Caco-2 (cell line): Measurements from ENCODE around the gene CALD1. TPM values are rescaled to one million over a fixed set of nuclear protein-coding genes. Genes with fewer than 3 reads are reported as not detected.

ENCODE experiments used
- BruUV-seq: library from RNA; stranded (reverse); fragments of 400-500 nt; replicated peaks from 2 replicates; lab custom pipeline; 2021; lab: Mats Ljungman, UMichigan
- CTCF ChIA-PET: fragments of 300-600 bp; sonication (Branson Sonifier 250); formaldehyde crosslinking; loops from one replicate; lab custom pipeline; 2022; ENCODE audit warnings: antibody characterized with exemption; lab: Charles Lee
- POLR2A ChIA-PET: fragments of 300-600 bp; sonication (Branson Sonifier 250); formaldehyde crosslinking; loops from one replicate; lab custom pipeline; 2022; ENCODE audit warnings: antibody characterized with exemption; lab: Charles Lee
- DNase-seq, 2 experiments: peaks; one replicate each; pipeline versions ENCODE4 v3.0.0 to v3.0.0-alpha.2; 2020 to 2022
- H3K27me3 ChIP-seq: replicated peaks from 2 replicates; pipeline ENCODE4 v1.6.0; 2011; ENCODE audit warnings: low read length; ENCODE audit not compliant: control insufficient read depth, insufficient read depth
- H3K36me3 ChIP-seq: 2 replicates; pipeline ENCODE4 v1.5.1; 2011; ENCODE audit warnings: low read length; ENCODE audit not compliant: control insufficient read depth, insufficient read depth
- H3K4me1 ChIP-seq: fragments of 250-450 bp; sonication (Bioruptor Pico); 2 replicates; pipeline ENCODE4 v1.5.1; 2020; ENCODE audit warnings: mild to moderate bottlenecking
- H3K4me3 ChIP-seq: 2 replicates; pipeline ENCODE4 v1.5.1; 2011; ENCODE audit warnings: low read depth, mild to moderate bottlenecking, control low read depth, low read length
- H3K9me3 ChIP-seq: fragments of 250-450 bp; sonication (Bioruptor Pico); 2 replicates; pipeline ENCODE4 v1.5.1; 2020; ENCODE audit warnings: mild to moderate bottlenecking, moderate library complexity
- H3K27ac Mint-ChIP-seq: one replicate; pipeline ENCODE4 v1.8.0; 2022; ENCODE audit warnings: mixed read lengths; ENCODE audit not compliant: unreplicated experiment
- H3K27me3 Mint-ChIP-seq: one replicate; pipeline ENCODE4 v1.8.0; 2022; ENCODE audit warnings: mixed read lengths; ENCODE audit not compliant: insufficient read depth, unreplicated experiment
- H3K36me3 Mint-ChIP-seq: one replicate; pipeline ENCODE4 v1.8.0; 2022; ENCODE audit warnings: mild to moderate bottlenecking, mixed read lengths; ENCODE audit not compliant: insufficient read depth, unreplicated experiment
- H3K4me1 Mint-ChIP-seq: one replicate; pipeline ENCODE4 v1.8.0; 2022; ENCODE audit warnings: low read depth, mixed read lengths; ENCODE audit not compliant: unreplicated experiment
- H3K4me3 Mint-ChIP-seq: one replicate; pipeline ENCODE4 v1.8.0; 2022; ENCODE audit warnings: mild to moderate bottlenecking, moderate library complexity, mixed read lengths; ENCODE audit not compliant: unreplicated experiment
- H3K9me3 Mint-ChIP-seq: one replicate; pipeline ENCODE4 v1.8.0; 2022; ENCODE audit warnings: mixed read lengths; ENCODE audit not compliant: unreplicated experiment
- intact Hi-C: fragments of 100-400 bp; cut with micrococcal nuclease; formaldehyde crosslinking; loops from one replicate; pipeline ENCODE4 v1.10.0; 2022; ENCODE audit not compliant: unreplicated experiment
- total RNA-seq: library from RNA; stranded (reverse); gene quantifications from 2 replicates; pipeline ENCODE4 v1.2.3, GENCODE V29; 2022
- TF ChIP-seq, protein P1 (sequence below), 2 experiments: fragments of 200-600 bp in 1 of 2; IDR thresholded peaks; 1 replicate in 1 of 2; 2 replicates in 1 of 2; pipeline versions ENCODE4 v1.5.1 to v1.8.0; 2011 to 2022; ENCODE audit warnings: antibody characterized with exemption in 1 of 2, control low read depth in 1 of 2, inconsistent platforms in 1 of 2, low read depth in 1 of 2, low read length in 1 of 2, mild to moderate bottlenecking in 1 of 2, moderate library complexity in 1 of 2; ENCODE audit not compliant: insufficient read depth in 1 of 2, severe bottlenecking in 1 of 2, unreplicated experiment in 1 of 2

The CALD1 gene
- total RNA-seq, 1 experiment from 2014 or later, result 155 TPM

GRCh38 chr7:134834689-134835462 is 55.4 kb downstream of the CALD1 start:
- peaks cover 27% of the 10 kb centered on the region for H3K36me3 Mint-ChIP-seq
- H3K9me3 Mint-ChIP-seq, result no peaks in the 10 kb centered on the region
- no peaks in the 10 kb centered on the region for H3K27me3 ChIP-seq
- BruUV-seq, result no TSS peak
- ChIA-PET CTCF (no interaction called here), POLR2A (no interaction called here)
- H3K36me3 ChIP-seq, result no peaks in the 10 kb centered on the region
- H3K27me3 Mint-ChIP-seq, result no peaks in the 10 kb centered on the region
- intact Hi-C loops, result loop anchor here (2.0 kb wide), 1 partner anchor 52 kb away; no protein-coding TSS in a partner anchor
- no peak overlapping the region for H3K4me3 ChIP-seq
- peak overlapping the region; percentile 13 for H3K4me3 Mint-ChIP-seq
- no peaks in the 10 kb centered on the region for H3K9me3 ChIP-seq
- TF ChIP-seq, protein P1, sequence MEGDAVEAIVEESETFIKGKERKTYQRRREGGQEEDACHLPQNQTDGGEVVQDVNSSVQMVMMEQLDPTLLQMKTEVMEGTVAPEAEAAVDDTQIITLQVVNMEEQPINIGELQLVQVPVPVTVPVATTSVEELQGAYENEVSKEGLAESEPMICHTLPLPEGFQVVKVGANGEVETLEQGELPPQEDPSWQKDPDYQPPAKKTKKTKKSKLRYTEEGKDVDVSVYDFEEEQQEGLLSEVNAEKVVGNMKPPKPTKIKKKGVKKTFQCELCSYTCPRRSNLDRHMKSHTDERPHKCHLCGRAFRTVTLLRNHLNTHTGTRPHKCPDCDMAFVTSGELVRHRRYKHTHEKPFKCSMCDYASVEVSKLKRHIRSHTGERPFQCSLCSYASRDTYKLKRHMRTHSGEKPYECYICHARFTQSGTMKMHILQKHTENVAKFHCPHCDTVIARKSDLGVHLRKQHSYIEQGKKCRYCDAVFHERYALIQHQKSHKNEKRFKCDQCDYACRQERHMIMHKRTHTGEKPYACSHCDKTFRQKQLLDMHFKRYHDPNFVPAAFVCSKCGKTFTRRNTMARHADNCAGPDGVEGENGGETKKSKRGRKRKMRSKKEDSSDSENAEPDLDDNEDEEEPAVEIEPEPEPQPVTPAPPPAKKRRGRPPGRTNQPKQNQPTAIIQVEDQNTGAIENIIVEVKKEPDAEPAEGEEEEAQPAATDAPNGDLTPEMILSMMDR (IDR thresholded peaks at IDR 0.05; ENCODE audit: insufficient read depth in 1 of 2, low read depth in 1 of 2, low read length in 1 of 2, severe bottlenecking in 1 of 2, unreplicated experiment in 1 of 2), result no peak
- peak overlapping the region; percentile 89 for H3K27ac Mint-ChIP-seq
- peaks cover 30% of the 10 kb centered on the region for H3K4me1 Mint-ChIP-seq
- H3K4me1 ChIP-seq, result peaks cover 30% of the 10 kb centered on the region
- DNase-seq, result peak; percentile 62 to 73

- Mint-ChIP-seq H3K27me3 (no peaks in the 10 kb centered on the region), H3K4me3 (no peak overlapping the region), H3K9me3 (no peaks in the 10 kb centered on the region), H3K36me3 (peaks cover 32% of the 10 kb centered on the region), H3K4me1 (peaks cover 29% of the 10 kb centered on the region), H3K27ac (peak overlapping the region; percentile 89)
- peaks cover 30% of the 10 kb centered on the region for H3K4me1 ChIP-seq
- no peaks in the 10 kb centered on the region for H3K36me3 ChIP-seq
- no peaks in the 10 kb centered on the region for H3K9me3 ChIP-seq
- ChIA-PET POLR2A (no interaction called here), CTCF (no interaction called here)
- no peak for DNase-seq
- BruUV-seq, result no TSS peak
- no peaks in the 10 kb centered on the region for H3K27me3 ChIP-seq
- intact Hi-C loops, result loop anchor here (2.0 kb wide), 1 partner anchor 51 kb away; no protein-coding TSS in a partner anchor
- H3K4me3 ChIP-seq, result no peak overlapping the region
- TF ChIP-seq, protein P1 (IDR thresholded peaks at IDR 0.05; ENCODE audit: insufficient read depth in 1 of 2, low read depth in 1 of 2, low read length in 1 of 2, severe bottlenecking in 1 of 2, unreplicated experiment in 1 of 2), result no peak
Measured at GRCh38 chr7:134835463-134835823, 56.0 kb downstream of the CALD1 start.

DNA sequence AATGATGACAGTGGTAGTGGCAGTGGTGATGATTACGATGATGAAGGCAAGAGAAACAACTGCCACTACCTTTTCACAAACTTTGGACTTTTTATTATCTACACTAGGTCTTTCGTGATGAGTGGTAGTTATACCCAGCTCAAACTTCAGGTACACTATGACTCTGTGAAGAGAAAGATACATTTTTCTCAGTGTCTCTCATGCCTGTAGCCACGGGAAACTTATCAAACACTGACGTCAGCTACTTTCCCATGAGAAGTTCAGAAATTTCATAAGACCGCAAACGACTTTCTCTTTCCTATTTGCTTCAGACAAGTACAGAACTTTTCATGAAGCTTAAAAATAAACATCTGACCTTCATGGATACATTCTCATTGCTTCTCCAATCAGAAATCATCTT is 57.0 kb downstream of the CALD1 start:
- no peaks in the 10 kb centered on the region for H3K27me3 Mint-ChIP-seq
- intact Hi-C loops, result no loop called here
- H3K27ac Mint-ChIP-seq, result no peak overlapping the region
- peaks cover 30% of the 10 kb centered on the region for H3K4me1 Mint-ChIP-seq
- no TSS peak for BruUV-seq
- Histone ChIP-seq H3K27me3 (no peaks in the 10 kb centered on the region), H3K4me3 (no peak overlapping the region), H3K9me3 (no peaks in the 10 kb centered on the region), H3K36me3 (no peaks in the 10 kb centered on the region), H3K4me1 (peaks cover 30% of the 10 kb centered on the region)
- ChIA-PET CTCF (no interaction called here), POLR2A (no interaction called here)
- peaks cover 34% of the 10 kb centered on the region for H3K36me3 Mint-ChIP-seq
- H3K9me3 Mint-ChIP-seq, result no peaks in the 10 kb centered on the region
- DNase-seq, result no peak
- TF ChIP-seq, protein P1 (IDR thresholded peaks at IDR 0.05; ENCODE audit: insufficient read depth in 1 of 2, low read depth in 1 of 2, low read length in 1 of 2, severe bottlenecking in 1 of 2, unreplicated experiment in 1 of 2), result no peak
- H3K4me3 Mint-ChIP-seq, result no peak overlapping the region
